Keratinocyte (primary cell): ENCODE results near the gene DOCK7. TPM values are rescaled to one million over a fixed set of nuclear protein-coding genes. Genes with fewer than 3 reads are reported as not detected.
"Not testable (repeated sequence)": the region's sequence is repeated elsewhere in the genome, so short reads cannot be mapped to it uniquely, and the experiment has no call there.

Source experiments
- DNase-seq: peaks from one replicate; pipeline ENCODE4 v3.0.0-alpha.2; 2011; ENCODE audit warnings: low read depth, missing footprints, low spot score
- FAIRE-seq: peaks from 2 replicates; lab custom pipeline; 2011; peaks lifted over from hg19 to GRCh38; lab: Jason Lieb, UNC
- H2AFZ ChIP-seq: 2 replicates; pipeline ENCODE4 v1.6.0; 2012; ENCODE audit warnings: low read length, control low read depth, inconsistent platforms; ENCODE audit not compliant: control insufficient read depth
- H3K27ac ChIP-seq: 2 replicates; pipeline ENCODE4 v1.5.1; 2011; ENCODE audit warnings: low read length; ENCODE audit not compliant: control insufficient read depth, insufficient read depth
- H3K27me3 ChIP-seq: 3 replicates; pipeline ENCODE4 v1.6.0; 2011; ENCODE audit warnings: low read length; ENCODE audit not compliant: control insufficient read depth, insufficient read depth; ENCODE audit errors: extremely low read depth
- H3K36me3 ChIP-seq, 2 experiments: 2 replicates in 1 of 2; 3 replicates in 1 of 2; pipeline ENCODE4 v1.5.1; 2011; ENCODE audit warnings: low read length in 2 of 2, mild to moderate bottlenecking in 1 of 2; ENCODE audit not compliant: control insufficient read depth in 2 of 2, insufficient read depth in 2 of 2; ENCODE audit errors: extremely low read depth in 1 of 2
- H3K4me1 ChIP-seq: 3 replicates; pipeline ENCODE4 v1.5.1; 2011; ENCODE audit warnings: low read length; ENCODE audit not compliant: control insufficient read depth, insufficient read depth; ENCODE audit errors: extremely low read depth
- H3K4me2 ChIP-seq: 3 replicates; pipeline ENCODE4 v1.6.0; 2011; ENCODE audit warnings: low read depth, low read length; ENCODE audit not compliant: control insufficient read depth, insufficient read depth; ENCODE audit errors: extremely low read depth
- H3K4me3 ChIP-seq, 3 experiments: fragments of 200-600 bp in 1 of 3; sonication (generic) in 1 of 3; 2 replicates in 2 of 3; 3 replicates in 1 of 3; pipeline ENCODE4 v1.5.1; 2011 to 2016; ENCODE audit warnings: low read length in 3 of 3, mild to moderate bottlenecking in 3 of 3, control low read depth in 2 of 3, inconsistent platforms in 1 of 3, low read depth in 1 of 3, mixed read lengths in 1 of 3, mixed run types in 1 of 3, moderate library complexity in 1 of 3; ENCODE audit not compliant: control insufficient read depth in 2 of 3, insufficient read depth in 2 of 3; ENCODE audit errors: extremely low read depth in 1 of 3
- H3K79me2 ChIP-seq: 2 replicates; pipeline ENCODE4 v1.6.0; 2012; ENCODE audit warnings: low read length; ENCODE audit not compliant: control insufficient read depth, insufficient read depth
- H3K9ac ChIP-seq: 3 replicates; pipeline ENCODE4 v1.6.0; 2011; ENCODE audit warnings: low read length; ENCODE audit not compliant: control insufficient read depth, insufficient read depth; ENCODE audit errors: extremely low read depth
- H3K9me1 ChIP-seq: 3 replicates; pipeline ENCODE4 v1.6.0; 2011; ENCODE audit warnings: low read length; ENCODE audit not compliant: control insufficient read depth, insufficient read depth; ENCODE audit errors: extremely low read depth
- H3K9me3 ChIP-seq: 2 replicates; pipeline ENCODE4 v1.5.1; 2012; ENCODE audit warnings: low read depth, low read length; ENCODE audit not compliant: control insufficient read depth
- H4K20me1 ChIP-seq: 3 replicates; pipeline ENCODE4 v1.6.0; 2011; ENCODE audit warnings: low read length; ENCODE audit not compliant: control insufficient read depth, insufficient read depth; ENCODE audit errors: extremely low read depth
- CTCF ChIP-seq, 3 experiments: IDR thresholded peaks in 1 of 3; conservative IDR thresholded peaks in 1 of 3; optimal IDR thresholded peaks in 1 of 3; 2 replicates in 2 of 3; 3 replicates in 1 of 3; pipeline versions ENCODE3 to v1.5.1; 2011; ENCODE audit warnings: low read length in 3 of 3, mild to moderate bottlenecking in 3 of 3, moderate library complexity in 2 of 3, control low read depth in 1 of 3, inconsistent platforms in 1 of 3; ENCODE audit not compliant: insufficient read depth in 2 of 3; ENCODE audit errors: extremely low read depth in 1 of 3
- EZH2 ChIP-seq: IDR thresholded peaks from one replicate; pipeline ENCODE4 v1.6.1; 2012; ENCODE audit warnings: inconsistent platforms, mild to moderate bottlenecking, low read length, moderate library complexity
- dilution Hi-C: fragments of 300-500 bp; cut with MboI; formaldehyde crosslinking; loops from one replicate; pipeline ENCODE4 v1.7.0; 2020; ENCODE audit warnings: low sequenced_read_pairs; ENCODE audit not compliant: extremely low pct_ligation_motif_present
- polyA plus RNA-seq, 5 experiments: library from polyadenylated mRNA; depleted of rRNA in 3 of 5; stranded (reverse) in 3 of 5; stranded (forward) in 1 of 5; unstranded in 1 of 5; fragments of >200 nt; gene quantifications; 1 replicate in 1 of 5; 2 replicates in 3 of 5; 3 replicates in 1 of 5; pipeline versions ENCODE4 v1.2.1 to v1.2.3, GENCODE V29; 2011 to 2012; ENCODE audit warnings: missing spikeins in 2 of 5, low read depth in 1 of 5, low replicate concordance in 1 of 5

DOCK7 gene
- polyA plus RNA-seq, 1 donor (not counting 4 experiments of a cell fraction or from before 2014, with no cell fraction given), result 66.9 TPM

DNA sequence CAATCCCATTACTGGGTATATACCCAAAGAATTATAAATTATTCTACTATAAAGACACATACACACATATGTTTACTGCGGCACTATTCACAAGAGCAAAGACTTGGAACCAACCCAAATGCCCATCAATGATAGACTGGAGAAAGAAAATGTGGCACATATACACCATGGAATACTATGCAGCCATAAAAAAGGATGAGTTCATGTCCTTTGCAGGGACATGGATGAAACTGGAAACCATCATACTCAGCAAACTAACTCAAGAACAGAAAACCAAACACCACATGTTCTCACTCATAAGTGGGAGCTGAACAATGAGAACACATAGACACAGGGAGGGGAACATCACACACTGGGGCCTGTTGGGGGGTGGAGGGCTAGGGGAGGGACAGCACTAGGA lies 121.0 kb downstream of the DOCK7 start:
- H2AFZ ChIP-seq, H3K9me3 ChIP-seq, H3K4me1 ChIP-seq, H4K20me1 ChIP-seq, dilution Hi-C loops, H3K9me1 ChIP-seq, DNase-seq, H3K4me2 ChIP-seq, H3K4me3 ChIP-seq, FAIRE-seq, H3K27me3 ChIP-seq, H3K36me3 ChIP-seq, H3K79me2 ChIP-seq, H3K27ac ChIP-seq, H3K9ac ChIP-seq: not testable (repeated sequence)

DNA sequence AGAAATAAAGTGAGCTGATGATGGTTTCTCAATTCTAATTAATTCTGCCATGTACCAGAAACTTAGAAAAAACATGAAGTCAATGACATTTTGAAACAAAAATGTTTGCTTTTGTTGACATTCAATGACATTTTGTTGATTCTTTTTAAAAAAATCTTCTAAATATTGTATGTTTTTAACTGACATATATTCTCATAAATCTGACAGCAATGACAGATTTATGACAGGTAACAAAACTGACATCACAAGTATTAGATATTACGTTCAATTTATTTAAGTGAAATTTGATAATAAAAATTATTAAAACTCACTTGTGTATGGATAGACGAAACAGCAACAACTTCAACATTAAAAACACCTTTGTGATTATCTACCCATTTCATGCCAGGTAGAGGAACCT lies 126.9 kb downstream of the DOCK7 start:
- DNase-seq (no peak), FAIRE-seq (no peak)
- Histone ChIP-seq H3K27ac (no peak overlapping the region), H3K9ac (no peak overlapping the region), H3K36me3 (peaks cover 0 to 4% of the 10 kb centered on the region in 2 experiments), H3K27me3 (no peaks in the 10 kb centered on the region), H3K4me3 (no peak overlapping the region), H3K4me1 (no peaks in the 10 kb centered on the region), H3K9me3 (no peaks in the 10 kb centered on the region), H3K79me2 (no peaks in the 10 kb centered on the region), H4K20me1 (peaks cover 2% of the 10 kb centered on the region), H2AFZ (no peak overlapping the region), H3K9me1 (no peaks in the 10 kb centered on the region), H3K4me2 (no peak overlapping the region)
- no peak for TF ChIP-seq EZH2
- TF ChIP-seq CTCF (optimal IDR thresholded peaks at IDR 0.05 in 1 of 3, IDR thresholded peaks at IDR 0.05 in 1 of 3, conservative IDR thresholded peaks at IDR 0.05 in 1 of 3; ENCODE audit: extremely low read depth in 1 of 3, insufficient read depth in 2 of 3, low read length in 3 of 3), result no peak
- dilution Hi-C loops, result no loop called here

DNA sequence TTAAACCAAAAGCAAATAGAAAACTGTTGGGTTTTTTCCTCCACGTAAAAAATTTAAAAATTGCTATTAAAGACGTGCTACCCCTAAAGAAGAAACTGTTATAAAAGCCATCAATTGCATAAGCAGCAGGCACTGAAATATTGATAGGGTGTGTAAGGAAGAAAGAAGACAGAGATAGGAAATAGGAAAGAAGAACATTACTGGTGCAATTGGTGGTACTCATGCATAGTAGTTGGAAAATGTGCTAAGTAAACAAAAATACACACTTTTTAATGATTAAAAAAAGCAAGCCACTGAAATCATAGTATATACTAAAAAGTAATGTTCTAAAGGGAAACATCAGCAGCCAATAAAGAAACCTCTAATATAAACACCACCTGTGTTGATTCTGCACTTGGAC lies 143.6 kb downstream of the DOCK7 start:
- H3K27ac ChIP-seq, result no peak overlapping the region
- no peaks in the 10 kb centered on the region for H3K79me2 ChIP-seq
- no peak for FAIRE-seq
- no peaks in the 10 kb centered on the region for H3K4me1 ChIP-seq
- H3K9me3 ChIP-seq, result no peaks in the 10 kb centered on the region
- H2AFZ ChIP-seq, result no peak overlapping the region
- peaks cover 2 to 4% of the 10 kb centered on the region in 2 experiments for H3K36me3 ChIP-seq
- dilution Hi-C loops, result no loop called here
- DNase-seq, result no peak
- H3K9ac ChIP-seq, result no peak overlapping the region
- TF ChIP-seq CTCF (optimal IDR thresholded peaks at IDR 0.05 in 1 of 3, IDR thresholded peaks at IDR 0.05 in 1 of 3, conservative IDR thresholded peaks at IDR 0.05 in 1 of 3; ENCODE audit: extremely low read depth in 1 of 3, insufficient read depth in 2 of 3, low read length in 3 of 3) (no peak), EZH2 (no peak)
- H3K9me1 ChIP-seq, result no peaks in the 10 kb centered on the region
- H4K20me1 ChIP-seq, result no peaks in the 10 kb centered on the region
- no peak overlapping the region for H3K4me2 ChIP-seq
- H3K27me3 ChIP-seq, result no peaks in the 10 kb centered on the region
- H3K4me3 ChIP-seq, result no peak overlapping the region
